Neutrophil (primary cell): ENCODE measurements around the gene MAP1S.

ENCODE experiments used
- H3K27ac ChIP-seq: fragments of 200-600 bp; sonication (generic); 2 replicates; pipeline ENCODE4 v1.5.1; 2016; ENCODE audit warnings: mild to moderate bottlenecking, moderate library complexity
- H3K27me3 ChIP-seq: fragments of 200-600 bp; sonication (generic); 2 replicates; pipeline ENCODE4 v1.6.0; 2016; ENCODE audit warnings: mild to moderate bottlenecking
- H3K36me3 ChIP-seq: fragments of 200-600 bp; sonication (generic); 2 replicates; pipeline ENCODE4 v1.5.1; 2017
- H3K4me1 ChIP-seq, 2 experiments: fragments of 200-600 bp in 1 of 2; sonication (generic) in 1 of 2; 1 replicate in 1 of 2; 2 replicates in 1 of 2; pipeline versions ENCODE4 v1.5.1 to v1.6.1; 2013 to 2016; ENCODE audit warnings: low read depth in 1 of 2, low read length in 1 of 2, mild to moderate bottlenecking in 1 of 2, moderate library complexity in 1 of 2; ENCODE audit not compliant: control insufficient read depth in 1 of 2, insufficient read depth in 1 of 2
- H3K4me3 ChIP-seq, 2 experiments: fragments of 200-600 bp in 1 of 2; sonication (generic) in 1 of 2; 1 replicate in 1 of 2; 2 replicates in 1 of 2; pipeline ENCODE4 v1.5.1; 2013 to 2016; ENCODE audit warnings: low read depth in 1 of 2, low read length in 1 of 2, mild to moderate bottlenecking in 1 of 2, moderate library complexity in 1 of 2
- H3K9me3 ChIP-seq: fragments of 200-600 bp; sonication (generic); 2 replicates; pipeline ENCODE4 v1.5.1; 2016
- TF ChIP-seq, protein P1 (sequence below): fragments of 200-600 bp; sonication (generic); IDR thresholded peaks from 2 replicates; pipeline ENCODE4 v1.5.1; 2016; ENCODE audit warnings: antibody characterized with exemption

Gene MAP1S

DNA sequence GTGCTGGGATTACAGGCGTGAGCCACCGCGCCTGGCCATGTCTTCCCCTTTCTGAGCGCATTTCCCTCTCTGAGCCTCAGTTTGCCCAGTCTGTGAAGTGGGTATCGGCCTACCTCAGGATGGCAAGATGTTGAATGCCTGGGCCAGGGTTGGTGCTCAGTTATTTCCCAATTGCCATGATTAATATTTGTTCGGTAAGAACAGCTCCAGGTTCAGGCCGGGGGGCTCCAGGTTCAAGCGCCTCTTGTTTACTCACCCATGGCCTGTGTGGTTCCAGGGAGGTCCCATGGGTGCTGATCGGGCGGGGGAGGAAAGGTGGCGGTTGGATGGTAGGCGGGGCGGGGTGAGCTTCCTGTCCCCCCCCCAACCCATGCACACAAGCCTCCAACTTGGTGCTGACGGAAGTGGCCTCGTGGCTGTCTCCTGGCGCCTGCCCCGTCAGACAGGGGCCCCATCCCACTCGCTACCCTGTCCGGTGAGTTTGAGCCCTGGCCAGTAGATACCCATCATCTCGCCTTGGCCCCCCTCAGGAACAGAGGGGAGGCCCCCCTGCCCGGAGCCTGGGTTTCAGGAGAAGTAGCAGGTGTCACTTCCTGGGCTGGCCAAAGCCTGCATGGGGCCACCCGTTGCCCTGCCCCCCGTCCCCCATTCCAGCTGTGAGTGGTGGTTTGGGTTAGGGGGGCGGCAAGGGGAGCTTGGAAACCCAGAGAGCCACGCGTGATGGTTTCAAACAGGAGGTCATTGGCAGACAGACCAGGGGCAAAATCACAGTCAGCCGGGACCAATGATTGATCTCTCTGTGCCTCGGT is 32.0 kb downstream of the MAP1S start, which contains the start of gene FCHO1:
Gene FCHO1 (plus strand): TSS at position 375 of the 809 bp plus-strand sequence. CDS start 3,688 bp downstream, outside the sequence.
- H3K36me3 ChIP-seq = peaks cover 27% of the 10 kb centered on the region
- H3K27ac ChIP-seq = peak within 1 kb of the TSS; percentile 96
- no peaks in the 10 kb centered on the region for H3K9me3 ChIP-seq
- H3K4me1 ChIP-seq = peaks cover 63 to 65% of the 10 kb centered on the region in 2 experiments
- TF ChIP-seq, protein P1, sequence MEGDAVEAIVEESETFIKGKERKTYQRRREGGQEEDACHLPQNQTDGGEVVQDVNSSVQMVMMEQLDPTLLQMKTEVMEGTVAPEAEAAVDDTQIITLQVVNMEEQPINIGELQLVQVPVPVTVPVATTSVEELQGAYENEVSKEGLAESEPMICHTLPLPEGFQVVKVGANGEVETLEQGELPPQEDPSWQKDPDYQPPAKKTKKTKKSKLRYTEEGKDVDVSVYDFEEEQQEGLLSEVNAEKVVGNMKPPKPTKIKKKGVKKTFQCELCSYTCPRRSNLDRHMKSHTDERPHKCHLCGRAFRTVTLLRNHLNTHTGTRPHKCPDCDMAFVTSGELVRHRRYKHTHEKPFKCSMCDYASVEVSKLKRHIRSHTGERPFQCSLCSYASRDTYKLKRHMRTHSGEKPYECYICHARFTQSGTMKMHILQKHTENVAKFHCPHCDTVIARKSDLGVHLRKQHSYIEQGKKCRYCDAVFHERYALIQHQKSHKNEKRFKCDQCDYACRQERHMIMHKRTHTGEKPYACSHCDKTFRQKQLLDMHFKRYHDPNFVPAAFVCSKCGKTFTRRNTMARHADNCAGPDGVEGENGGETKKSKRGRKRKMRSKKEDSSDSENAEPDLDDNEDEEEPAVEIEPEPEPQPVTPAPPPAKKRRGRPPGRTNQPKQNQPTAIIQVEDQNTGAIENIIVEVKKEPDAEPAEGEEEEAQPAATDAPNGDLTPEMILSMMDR = peak; percentile 12
- peak within 1 kb of the TSS; percentile 56 to 72 for H3K4me3 ChIP-seq
- H3K27me3 ChIP-seq = no peaks in the 10 kb centered on the region

DNA sequence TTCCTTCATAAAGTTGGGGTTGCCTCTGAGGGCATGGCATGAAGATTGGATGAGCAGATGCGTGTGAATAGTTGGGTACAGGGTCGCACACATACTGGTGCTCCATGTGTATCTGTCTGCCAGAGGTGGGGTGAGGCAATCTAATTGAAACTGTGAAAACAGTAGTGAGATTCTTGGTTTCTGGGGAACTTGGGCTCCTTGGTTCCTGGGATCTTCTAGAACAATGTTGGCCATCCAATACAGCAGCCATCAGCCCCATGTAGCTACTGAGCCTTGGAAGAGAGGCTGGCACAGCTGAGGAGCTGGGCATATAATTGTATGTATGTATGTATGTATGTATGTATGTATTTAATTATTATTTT is 32.6 kb downstream of the MAP1S start:
- peak overlapping the region; percentile 56 to 72 for H3K4me3 ChIP-seq
- H3K36me3 ChIP-seq = peaks cover 33% of the 10 kb centered on the region

DNA sequence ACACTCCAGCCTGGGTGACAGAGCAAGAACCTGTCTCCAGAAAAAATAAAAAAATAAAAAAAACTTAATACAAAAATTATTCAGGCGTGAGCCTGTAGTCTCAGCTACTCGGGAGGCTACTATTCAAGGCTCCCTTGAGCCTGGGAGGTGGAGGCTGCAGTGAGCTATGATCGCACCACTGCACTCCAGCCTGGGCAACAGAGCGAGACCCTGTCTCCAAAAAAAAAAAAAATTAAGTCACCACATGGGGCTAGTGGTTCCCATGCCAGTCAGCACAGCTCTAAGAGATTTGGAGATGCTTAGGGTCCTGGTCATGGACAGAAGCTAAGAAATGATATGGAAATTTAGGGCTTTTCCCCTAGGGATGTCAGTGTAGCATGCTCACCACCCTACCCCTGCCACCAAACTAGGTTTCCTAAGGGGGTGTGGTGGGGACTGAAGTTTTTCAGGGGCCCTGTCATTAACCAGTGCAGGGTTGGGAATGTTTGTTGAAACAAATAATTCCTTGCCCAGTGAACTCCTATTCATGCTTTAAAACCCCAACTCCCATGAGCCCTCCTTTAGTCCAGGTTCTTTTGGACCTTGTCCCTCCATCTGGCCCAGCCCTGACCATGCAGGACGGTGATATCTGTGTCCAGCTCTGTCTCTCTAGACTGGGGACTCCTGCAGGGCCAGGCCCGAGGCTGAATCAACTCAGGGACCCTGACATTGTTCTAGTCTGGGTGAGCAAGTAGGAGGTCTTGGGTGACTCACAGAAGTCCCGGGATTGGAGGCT is 33.8 kb downstream of the MAP1S start:
- Histone ChIP-seq H3K4me3 (no peak overlapping the region), H3K36me3 (peaks cover 39% of the 10 kb centered on the region), H3K27me3 (no peaks in the 10 kb centered on the region), H3K27ac (no peak overlapping the region), H3K9me3 (no peaks in the 10 kb centered on the region), H3K4me1 (peaks cover 55 to 61% of the 10 kb centered on the region in 2 experiments)
- TF ChIP-seq, protein P1 = no peak

More for the DNA sequence above, 32.6 kb downstream of the MAP1S start:
- TF ChIP-seq, protein P1 = no peak
- H3K4me1 ChIP-seq = peaks cover 63 to 65% of the 10 kb centered on the region in 2 experiments
- H3K9me3 ChIP-seq = no peaks in the 10 kb centered on the region
- no peaks in the 10 kb centered on the region for H3K27me3 ChIP-seq
- peak overlapping the region; percentile 96 for H3K27ac ChIP-seq

DNA sequence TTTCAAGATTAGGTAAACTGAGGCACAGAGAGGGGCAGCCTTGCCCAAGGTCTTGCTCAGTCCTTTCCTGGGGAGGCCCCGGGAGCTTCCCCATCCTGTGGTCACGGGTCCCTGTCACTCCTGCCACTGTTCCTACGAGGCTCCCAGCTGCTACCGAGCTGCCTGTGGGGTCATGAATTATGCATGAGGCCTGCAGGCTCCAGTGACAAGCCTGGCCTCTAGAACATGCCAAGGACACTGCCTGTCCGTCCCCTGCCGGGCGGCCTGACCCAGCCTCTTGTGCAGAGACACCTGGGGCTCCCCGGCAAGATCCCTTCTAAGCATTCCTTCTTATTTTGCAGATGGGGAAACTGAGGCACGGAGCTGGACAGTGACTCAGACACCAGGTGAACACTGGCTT is 34.7 kb downstream of the MAP1S start:
- Histone ChIP-seq H3K4me1 (peaks cover 46 to 52% of the 10 kb centered on the region in 2 experiments), H3K27me3 (no peaks in the 10 kb centered on the region), H3K4me3 (no peak overlapping the region), H3K27ac (peak overlapping the region; percentile 54), H3K9me3 (no peaks in the 10 kb centered on the region), H3K36me3 (peaks cover 42% of the 10 kb centered on the region)
- TF ChIP-seq, protein P1 = no peak

DNA sequence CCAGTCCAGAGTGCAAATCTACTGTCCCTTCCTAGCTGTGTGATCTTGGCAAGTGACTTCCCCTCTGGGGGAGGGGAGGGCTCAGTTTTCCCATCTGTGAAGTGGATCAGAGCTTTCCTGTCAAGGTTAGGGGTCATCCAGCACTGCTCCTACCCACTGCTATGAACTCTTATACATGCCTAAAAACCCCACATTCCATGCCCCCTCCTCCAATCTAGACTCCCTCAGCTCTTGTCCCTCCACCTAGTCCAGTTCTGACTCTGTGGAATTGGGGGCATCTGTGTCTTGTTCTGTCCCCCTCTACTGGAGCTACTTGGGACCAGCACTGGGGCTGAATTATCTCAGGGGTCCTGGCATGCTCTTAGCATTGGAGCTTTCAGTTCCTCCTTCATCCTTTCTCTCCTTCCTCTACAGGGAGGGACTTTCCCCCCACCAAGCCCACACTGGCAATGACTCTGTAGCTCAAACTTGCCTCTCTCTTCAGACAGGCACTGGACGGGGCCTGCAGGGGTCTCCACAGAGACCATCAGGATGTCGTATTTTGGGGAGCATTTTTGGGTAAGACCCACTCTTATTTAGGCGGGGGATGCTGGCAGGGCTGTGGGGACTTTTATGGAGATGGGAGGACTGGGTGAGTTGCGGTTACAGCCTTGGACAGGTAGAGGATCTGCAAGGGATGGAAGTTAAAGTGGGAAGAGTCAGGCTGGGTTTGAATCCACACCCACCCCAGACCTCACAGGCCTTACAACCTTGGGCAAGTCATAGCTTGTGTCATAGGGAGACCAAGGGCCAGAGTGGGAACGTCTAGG is 35.6 kb downstream of the MAP1S start:
- no peaks in the 10 kb centered on the region for H3K27me3 ChIP-seq
- H3K36me3 ChIP-seq = peaks cover 48% of the 10 kb centered on the region
- no peaks in the 10 kb centered on the region for H3K9me3 ChIP-seq
- H3K27ac ChIP-seq = peak overlapping the region; percentile 54
- TF ChIP-seq, protein P1 = no peak
- no peak overlapping the region for H3K4me3 ChIP-seq
- H3K4me1 ChIP-seq = peaks cover 37 to 44% of the 10 kb centered on the region in 2 experiments
